OCI-LY7 (cell line): ENCODE data around the gene CCDC83.

Experiments used
- CTCF ChIP-seq: fragments of 200-600 bp; sonication (generic); conservative IDR thresholded peaks from 2 replicates; pipeline ENCODE4 v1.5.1; 2014; ENCODE audit warnings: mild to moderate bottlenecking, antibody characterized with exemption, low read length, moderate library complexity, mixed read lengths
- EZH2phosphoT487 ChIP-seq: fragments of 200-600 bp; sonication (generic); IDR thresholded peaks from 2 replicates; pipeline ENCODE4 v1.6.1; 2018; ENCODE audit warnings: low read depth, borderline replicate concordance, mild to moderate bottlenecking, mixed run types, antibody characterized with exemption, low read length, moderate library complexity, mixed read lengths

GRCh38 chr11:85869781-85870180 is 14.6 kb downstream of the CCDC83 start:
- TF ChIP-seq CTCF: no peak
- TF ChIP-seq EZH2phosphoT487: no peak
